ENCODE data around the gene STX10.

DNA sequence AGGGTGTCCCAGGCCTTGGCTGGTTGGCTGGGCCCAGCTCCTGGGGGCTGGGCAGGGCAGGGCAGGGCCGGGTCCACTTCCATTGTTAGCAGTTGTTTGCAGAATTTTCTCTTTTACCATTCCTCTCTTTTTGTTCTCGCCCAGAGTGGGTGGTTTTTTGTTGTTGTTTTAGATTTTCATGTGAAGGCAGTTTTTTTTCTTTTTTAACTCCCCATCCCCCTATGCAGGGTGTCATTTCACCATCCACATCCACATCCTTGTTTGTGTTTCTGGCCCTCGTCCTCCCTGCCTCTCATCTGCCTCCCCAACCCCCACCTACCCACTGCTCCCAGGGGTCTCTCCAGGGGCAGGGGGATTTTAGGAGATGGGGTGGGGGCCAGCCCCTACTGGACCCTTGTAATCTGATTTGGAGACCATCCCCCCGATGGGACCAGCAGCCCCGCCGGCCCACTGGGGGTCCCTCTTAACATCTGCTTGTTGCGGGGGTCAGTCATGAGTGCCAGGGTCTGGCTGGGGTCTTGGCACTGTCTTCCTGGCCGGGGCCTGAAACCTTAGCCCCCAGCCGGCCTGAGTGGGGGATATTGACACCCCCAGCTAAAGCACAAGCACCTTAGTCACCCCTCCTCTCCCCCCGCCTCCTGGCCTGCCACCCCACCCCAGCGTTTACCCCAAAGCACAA, 10.4 kb downstream of the STX10 start:
- TF ChIP-seq CTCF (IDR thresholded peaks at IDR 0.05): no peak
- TF ChIP-seq CBX8 (IDR thresholded peaks at IDR 0.05): no peak
- no peak for TF ChIP-seq KDM5A (IDR thresholded peaks at IDR 0.05)
- no peak for TF ChIP-seq RARB (CRISPR knock-in tag; IDR thresholded peaks at IDR 0.05)
- TF ChIP-seq, protein P1, sequence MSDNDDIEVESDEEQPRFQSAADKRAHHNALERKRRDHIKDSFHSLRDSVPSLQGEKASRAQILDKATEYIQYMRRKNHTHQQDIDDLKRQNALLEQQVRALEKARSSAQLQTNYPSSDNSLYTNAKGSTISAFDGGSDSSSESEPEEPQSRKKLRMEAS (IDR thresholded peaks at IDR 0.05): no peak
